CD4-positive, alpha-beta T cell (primary cell): ENCODE results near the gene ADA. TPM values are rescaled to one million over a fixed set of nuclear protein-coding genes. Genes with fewer than 3 reads are reported as not detected.

Source experiments
- ATAC-seq: fragments of 200-7000 bp; cut with Tn5 transposase; one replicate; pipeline ENCODE4 v1.10.0; 2022; ENCODE audit warnings: mild to moderate bottlenecking; ENCODE audit not compliant: poor library complexity
- CTCF ChIA-PET: fragments of 350-600 bp; sonication (Branson Sonifier 250); formaldehyde crosslinking; loops from one replicate; lab custom pipeline; 2021; ENCODE audit warnings: antibody characterized with exemption, inconsistent platforms; lab: Charles Lee
- POLR2A ChIA-PET: fragments of 350-600 bp; sonication (Branson Sonifier 250); formaldehyde crosslinking; loops from one replicate; lab custom pipeline; 2021; ENCODE audit warnings: antibody characterized with exemption, inconsistent platforms; lab: Charles Lee
- DNase-seq, 14 experiments: peaks; one replicate each; pipeline ENCODE4 v3.0.0-alpha.2; 2013 to 2020; ENCODE audit warnings: mixed read lengths in 2 of 14
- H3K27ac ChIP-seq, 2 donors: one replicate each; pipeline versions ENCODE4 v1.5.1 to v1.7.0; 2013; ENCODE audit warnings: low read length in 2 of 2, low read depth in 1 of 2, mild to moderate bottlenecking in 1 of 2
- H3K27me3 ChIP-seq, 2 experiments: 1 replicate in 1 of 2; 2 replicates in 1 of 2; pipeline versions ENCODE4 v1.6.1 to v1.7.0; 2013; ENCODE audit warnings: low read length in 2 of 2, control low read depth in 1 of 2, mild to moderate bottlenecking in 1 of 2, moderate library complexity in 1 of 2; ENCODE audit not compliant: insufficient read depth in 2 of 2, control insufficient read depth in 1 of 2
- H3K36me3 ChIP-seq: one replicate; pipeline ENCODE4 v1.6.1; 2013; ENCODE audit warnings: low read length, control low read depth; ENCODE audit not compliant: insufficient read depth
- H3K4me1 ChIP-seq: one replicate; pipeline ENCODE4 v1.6.1; 2013; ENCODE audit warnings: low read length, control low read depth; ENCODE audit not compliant: insufficient read depth
- H3K4me3 ChIP-seq: one replicate; pipeline ENCODE4 v1.5.1; 2013; ENCODE audit warnings: mild to moderate bottlenecking, low read length, moderate library complexity
- H3K9me3 ChIP-seq, 2 experiments: 1 replicate in 1 of 2; 2 replicates in 1 of 2; pipeline versions ENCODE4 v1.6.1 to v1.7.0; 2013; ENCODE audit warnings: low read length in 2 of 2, mild to moderate bottlenecking in 2 of 2, control low read depth in 1 of 2, moderate library complexity in 1 of 2; ENCODE audit not compliant: control insufficient read depth in 1 of 2, insufficient read depth in 1 of 2
- H3K27ac Mint-ChIP-seq: one replicate; pipeline ENCODE4 v1.8.0; 2020; ENCODE audit warnings: mixed read lengths
- H3K27me3 Mint-ChIP-seq: one replicate; pipeline ENCODE4 v1.8.0; 2021; ENCODE audit warnings: mixed read lengths
- H3K36me3 Mint-ChIP-seq: one replicate; pipeline ENCODE4 v1.8.0; 2021; ENCODE audit warnings: low read depth, mixed read lengths
- H3K4me1 Mint-ChIP-seq: one replicate; pipeline ENCODE4 v1.8.0; 2021; ENCODE audit warnings: low read depth, mixed read lengths
- H3K4me3 Mint-ChIP-seq: one replicate; pipeline ENCODE4 v1.8.0; 2020; ENCODE audit warnings: mild to moderate bottlenecking, mixed read lengths
- H3K9me3 Mint-ChIP-seq: one replicate; pipeline ENCODE4 v1.8.0; 2020; ENCODE audit warnings: mixed read lengths
- CTCF ChIP-seq: fragments of 200-600 bp; IDR thresholded peaks from one replicate; pipeline ENCODE4 v1.8.0; 2022; ENCODE audit warnings: antibody characterized with exemption, mild to moderate bottlenecking
- intact Hi-C, 2 experiments: fragments of 100-400 bp; cut with DNase I in 1 of 2; cut with micrococcal nuclease in 1 of 2; formaldehyde crosslinking; loops; one replicate each; pipeline versions ENCODE4 v1.15.1 to v1.9.0; 2023 to 2025; cut with DNase I, micrococcal nuclease
- total RNA-seq, 174 experiments: library from RNA in 2 of 174; stranded (reverse) in 2 of 174; gene quantifications; one replicate each; pipeline ENCODE4 v1.2.3 and lab custom pipeline; 2021 to 2026

Gene ADA
- total RNA-seq, 2 experiments from 2014 or later, result 31.7 to 32.8 TPM

DNA sequence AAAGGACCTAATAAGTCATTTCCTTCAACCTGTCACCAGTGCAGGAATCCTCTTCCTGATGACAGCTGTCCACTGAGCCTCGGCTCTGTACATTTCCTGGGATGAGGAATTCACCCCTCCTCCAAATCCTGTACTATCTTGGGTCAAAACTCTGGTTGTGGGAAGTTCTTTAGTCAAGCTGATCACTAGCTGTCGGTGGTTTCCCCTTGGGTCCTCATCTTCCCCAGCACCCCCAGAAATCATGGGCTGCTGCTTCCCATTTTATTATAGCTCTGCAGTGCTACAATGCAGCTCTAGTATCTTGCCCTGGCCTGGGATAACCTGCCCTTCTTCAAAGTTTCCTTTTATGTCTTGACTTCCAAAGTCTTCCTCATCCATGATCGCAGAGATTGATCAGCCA, 14.6 kb upstream of the ADA start:
- Histone ChIP-seq H3K27ac (no peak overlapping the region), H3K4me1 (peaks cover 12% of the 10 kb centered on the region), H3K4me3 (no peak overlapping the region), H3K36me3 (no peaks in the 10 kb centered on the region), H3K27me3 (no peaks in the 10 kb centered on the region), H3K9me3 (no peaks in the 10 kb centered on the region)
- no peak for DNase-seq
- H3K4me3 Mint-ChIP-seq, result no peak overlapping the region
- no peak for TF ChIP-seq CTCF
- no peaks in the 10 kb centered on the region for H3K9me3 Mint-ChIP-seq
- H3K27ac Mint-ChIP-seq, result no peak overlapping the region
- ChIA-PET POLR2A (interaction anchor here (1.3 kb wide), 1 partner anchor 48 kb away, joined by 3 read pairs; no protein-coding TSS in a partner anchor), CTCF (interaction anchor here (1.1 kb wide), 1 partner anchor 56 kb away, joined by 3 read pairs; no protein-coding TSS in a partner anchor)
- peaks cover 32% of the 10 kb centered on the region for H3K36me3 Mint-ChIP-seq
- H3K4me1 Mint-ChIP-seq, result peaks cover 10% of the 10 kb centered on the region
- H3K27me3 Mint-ChIP-seq, result no peaks in the 10 kb centered on the region
- intact Hi-C loops, result no loop called here
- no peak for ATAC-seq

GRCh38 chr20:44664131-44664530, 12.6 kb upstream of the ADA start:
- ChIA-PET CTCF (interaction anchor here (1.7 kb wide), 1 partner anchor 19 kb away, joined by 3 read pairs; no protein-coding TSS in a partner anchor), POLR2A (interaction anchor here (0.8 kb wide), 1 partner anchor 20 kb away, joined by 3 read pairs; no protein-coding TSS in a partner anchor)
- Histone ChIP-seq H3K27ac (no peak overlapping the region), H3K27me3 (no peaks in the 10 kb centered on the region), H3K4me1 (no peaks in the 10 kb centered on the region), H3K4me3 (no peak overlapping the region), H3K9me3 (no peaks in the 10 kb centered on the region), H3K36me3 (no peaks in the 10 kb centered on the region)
- peak in 2 of 14 experiments; percentile 55 to 68 for DNase-seq
- H3K4me3 Mint-ChIP-seq, result no peak overlapping the region
- H3K27ac Mint-ChIP-seq, result no peak overlapping the region
- peaks cover 51% of the 10 kb centered on the region for H3K36me3 Mint-ChIP-seq
- no peaks in the 10 kb centered on the region for H3K27me3 Mint-ChIP-seq
- no peaks in the 10 kb centered on the region for H3K9me3 Mint-ChIP-seq
- peaks cover 6% of the 10 kb centered on the region for H3K4me1 Mint-ChIP-seq
- TF ChIP-seq CTCF, result no peak
- ATAC-seq, result no peak
- intact Hi-C loops, result no loop called here

DNA sequence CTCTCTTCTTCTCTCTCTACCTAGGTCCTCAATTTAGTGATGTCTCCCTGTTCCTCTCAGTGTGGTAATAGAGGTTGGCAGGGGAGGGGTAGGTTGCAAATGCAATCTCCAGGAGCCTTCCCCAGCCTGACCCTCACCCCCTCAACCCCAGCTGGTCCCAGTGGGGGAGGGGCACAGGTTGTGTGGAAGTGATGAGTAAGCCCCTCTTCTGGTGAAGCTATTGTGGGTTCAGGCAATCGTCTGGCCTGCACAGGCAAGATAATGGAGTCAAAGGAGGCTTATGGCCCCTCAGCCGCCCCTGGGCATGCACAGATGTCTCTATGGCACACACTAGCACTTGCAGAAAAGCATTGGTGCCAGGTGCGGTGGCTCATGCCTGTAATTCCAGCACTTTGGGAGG, 10.8 kb upstream of the ADA start:
- H3K4me1 Mint-ChIP-seq, result peaks cover 5% of the 10 kb centered on the region
- H3K9me3 Mint-ChIP-seq, result no peaks in the 10 kb centered on the region
- TF ChIP-seq CTCF, result no peak
- Histone ChIP-seq H3K27ac (no peak overlapping the region), H3K27me3 (no peaks in the 10 kb centered on the region), H3K4me1 (no peaks in the 10 kb centered on the region), H3K36me3 (no peaks in the 10 kb centered on the region), H3K9me3 (peaks cover 0 to 4% of the 10 kb centered on the region in 2 experiments), H3K4me3 (no peak overlapping the region)
- ATAC-seq (no peak), DNase-seq (no peak)
- ChIA-PET POLR2A (no interaction called here), CTCF (no interaction called here)
- no peak overlapping the region for H3K4me3 Mint-ChIP-seq
- intact Hi-C loops, result no loop called here
- H3K27me3 Mint-ChIP-seq, result no peaks in the 10 kb centered on the region
- H3K36me3 Mint-ChIP-seq, result peaks cover 65% of the 10 kb centered on the region
- H3K27ac Mint-ChIP-seq, result no peak overlapping the region
